PC-9 (cell line): ENCODE results near the gene FBXO41. TPM values are rescaled to one million over a fixed set of nuclear protein-coding genes. Genes with fewer than 3 reads are reported as not detected.

ENCODE experiments used
- BruUV-seq: library from RNA; stranded (reverse); fragments of 400-500 nt; replicated peaks from 2 replicates; lab custom pipeline; 2021; lab: Mats Ljungman, UMichigan
- CTCF ChIA-PET: fragments of 300-600 bp; sonication (Branson Sonifier 250); formaldehyde crosslinking; loops from one replicate; lab custom pipeline; 2022; ENCODE audit warnings: antibody characterized with exemption; lab: Charles Lee
- POLR2A ChIA-PET: fragments of 300-600 bp; sonication (Branson Sonifier 250); formaldehyde crosslinking; loops from one replicate; lab custom pipeline; 2022; ENCODE audit warnings: antibody characterized with exemption; ENCODE audit not compliant: unreplicated experiment; lab: Charles Lee
- DNase-seq, 2 experiments: peaks; one replicate each; pipeline versions ENCODE4 v3.0.0 to v3.0.0-alpha.2; 2015 to 2022; ENCODE audit warnings: mixed read lengths in 1 of 2
- H2AFZ ChIP-seq: fragments of 200-600 bp; sonication (generic); 2 replicates; pipeline ENCODE4 v1.8.1; 2017; ENCODE audit warnings: antibody characterized with exemption
- H3F3A ChIP-seq: fragments of 200-600 bp; sonication (generic); 2 replicates; pipeline ENCODE4 v1.8.1; 2017; ENCODE audit warnings: antibody characterized with exemption, mild to moderate bottlenecking, low read depth; ENCODE audit not compliant: insufficient read depth
- H3K27ac ChIP-seq: fragments of 200-600 bp; sonication (generic); 2 replicates; pipeline ENCODE4 v1.6.1; 2016; ENCODE audit warnings: mixed run types
- H3K27me3 ChIP-seq: fragments of 200-600 bp; sonication (generic); 2 replicates; pipeline ENCODE4 v1.6.1; 2016; ENCODE audit warnings: low read depth, mixed run types; ENCODE audit not compliant: insufficient read depth
- H3K36me3 ChIP-seq: fragments of 200-600 bp; sonication (generic); 2 replicates; pipeline ENCODE4 v1.6.1; 2016; ENCODE audit warnings: low read depth, mixed run types
- H3K4me1 ChIP-seq: fragments of 200-600 bp; sonication (generic); replicated peaks from 2 replicates; pipeline ENCODE4 v1.6.1; 2016; ENCODE audit warnings: mixed run types; ENCODE audit not compliant: insufficient read depth
- H3K4me2 ChIP-seq: fragments of 200-600 bp; sonication (generic); 2 replicates; pipeline ENCODE4 v1.6.1; 2017; ENCODE audit warnings: mixed run types
- H3K4me3 ChIP-seq: fragments of 200-600 bp; sonication (generic); 2 replicates; pipeline ENCODE4 v1.6.1; 2016; ENCODE audit warnings: mixed run types
- H3K79me2 ChIP-seq: fragments of 200-600 bp; sonication (generic); 2 replicates; pipeline ENCODE4 v1.6.1; 2017; ENCODE audit warnings: low read depth, mixed run types
- H3K9me2 ChIP-seq: fragments of 200-600 bp; sonication (generic); 2 replicates; pipeline ENCODE4 v1.8.1; 2017; ENCODE audit warnings: mild to moderate bottlenecking; ENCODE audit not compliant: insufficient read depth
- H3K9me3 ChIP-seq: fragments of 200-600 bp; sonication (generic); 2 replicates; pipeline ENCODE4 v1.8.1; 2016; ENCODE audit warnings: low read depth; ENCODE audit not compliant: insufficient read depth
- H4K20me1 ChIP-seq: fragments of 200-600 bp; sonication (generic); 2 replicates; pipeline ENCODE4 v1.8.1; 2017; ENCODE audit not compliant: insufficient read depth
- CTCF ChIP-seq: fragments of 200-600 bp; sonication (generic); conservative IDR thresholded peaks from 2 replicates; pipeline ENCODE4 v1.6.1; 2017; ENCODE audit warnings: mixed run types, antibody characterized with exemption, mild to moderate bottlenecking, moderate library complexity
- EZH2 ChIP-seq: fragments of 200-600 bp; sonication (generic); IDR thresholded peaks from 2 replicates; pipeline ENCODE4 v1.8.0; 2017; ENCODE audit warnings: antibody characterized with exemption, low read depth
- intact Hi-C: fragments of 100-400 bp; cut with micrococcal nuclease; formaldehyde crosslinking; loops from one replicate; pipeline ENCODE4 v1.10.0; 2022; ENCODE audit not compliant: unreplicated experiment
- total RNA-seq: library from RNA; stranded (reverse); gene quantifications from 2 replicates; pipeline ENCODE4 v1.2.3, GENCODE V29; 2021

Gene FBXO41
- total RNA-seq, 1 experiment from 2014 or later = 16.4 TPM

GRCh38 chr2:73285159-73285739 is 971 bp upstream of the FBXO41 start:
- Histone ChIP-seq H4K20me1 (no peaks in the 10 kb centered on the region), H2AFZ (peak overlapping the region; percentile 93), H3K4me1 (peaks cover 18% of the 10 kb centered on the region), H3K79me2 (peaks cover 38% of the 10 kb centered on the region), H3K27me3 (no peaks in the 10 kb centered on the region), H3K9me2 (no peaks in the 10 kb centered on the region), H3K27ac (peak overlapping the region; percentile 36; the same call in 1 of the 2 replicates), H3K4me3 (peak overlapping the region; percentile 97; the same call in 1 of the 2 replicates), H3K9me3 (no peaks in the 10 kb centered on the region), H3K36me3 (no peaks in the 10 kb centered on the region), H3F3A (peaks cover 13% of the 10 kb centered on the region; the same call in 1 of the 2 replicates), H3K4me2 (peak overlapping the region; percentile 96)
- BruUV-seq = no TSS peak
- ChIA-PET POLR2A (interaction anchor here (1.1 kb wide), 1 partner anchor 51 kb away, joined by 3 read pairs; the partner anchor contains the start of gene CCT7), CTCF (no interaction called here)
- peak in 1 of 2 experiments; percentile 47 for DNase-seq
- TF ChIP-seq EZH2 = no peak
- intact Hi-C loops = no loop called here

- Histone ChIP-seq H3K9me3 (no peaks in the 10 kb centered on the region), H3K4me1 (peaks cover 18% of the 10 kb centered on the region), H3F3A (peaks cover 12% of the 10 kb centered on the region; the same call in 1 of the 2 replicates), H3K79me2 (peaks cover 53% of the 10 kb centered on the region), H3K27ac (no peak overlapping the region), H4K20me1 (peaks cover 7% of the 10 kb centered on the region), H3K4me3 (peak overlapping the region; percentile 97), H3K27me3 (no peaks in the 10 kb centered on the region), H3K9me2 (no peaks in the 10 kb centered on the region), H2AFZ (peak overlapping the region; percentile 93), H3K36me3 (no peaks in the 10 kb centered on the region), H3K4me2 (peak overlapping the region; percentile 96)
- DNase-seq = no peak
- ChIA-PET CTCF (no interaction called here), POLR2A (interaction anchor here (0.5 kb wide), 1 partner anchor 49 kb away, joined by 5 read pairs; no protein-coding TSS in a partner anchor)
- intact Hi-C loops = no loop called here
- no peak for TF ChIP-seq EZH2
- TF ChIP-seq CTCF = no peak
- no TSS peak for BruUV-seq
Measured at GRCh38 chr2:73283545-73284295, 558 bp downstream of the FBXO41 start.

- Histone ChIP-seq H3K9me3 (no peaks in the 10 kb centered on the region), H3K9me2 (no peaks in the 10 kb centered on the region), H3K4me2 (peak overlapping the region; percentile 96), H3K4me1 (peaks cover 18% of the 10 kb centered on the region), H3K27me3 (no peaks in the 10 kb centered on the region), H3K4me3 (peak overlapping the region; percentile 97), H2AFZ (peak overlapping the region; percentile 93; the same call in 1 of the 2 replicates), H4K20me1 (peaks cover 7% of the 10 kb centered on the region), H3K79me2 (peaks cover 54% of the 10 kb centered on the region), H3K27ac (no peak overlapping the region), H3K36me3 (no peaks in the 10 kb centered on the region), H3F3A (peaks cover 12% of the 10 kb centered on the region; the same call in 1 of the 2 replicates)
- intact Hi-C loops = no loop called here
- ChIA-PET POLR2A (interaction anchor here (0.5 kb wide), 1 partner anchor 48 kb away, joined by 5 read pairs; no protein-coding TSS in a partner anchor), CTCF (no interaction called here)
- no TSS peak for BruUV-seq
- TF ChIP-seq EZH2 (no peak), CTCF (no peak; the same call in 1 of the 2 replicates)
- no peak for DNase-seq
Measured at GRCh38 chr2:73282924-73283544, 1.2 kb downstream of the FBXO41 start.
